ENCODE measurements around the gene SPATA31C1.
"Not testable (repeated sequence)": the region's sequence is repeated elsewhere in the genome, so short reads cannot be mapped to it uniquely, and the experiment has no call there.

Gene SPATA31C1

DNA sequence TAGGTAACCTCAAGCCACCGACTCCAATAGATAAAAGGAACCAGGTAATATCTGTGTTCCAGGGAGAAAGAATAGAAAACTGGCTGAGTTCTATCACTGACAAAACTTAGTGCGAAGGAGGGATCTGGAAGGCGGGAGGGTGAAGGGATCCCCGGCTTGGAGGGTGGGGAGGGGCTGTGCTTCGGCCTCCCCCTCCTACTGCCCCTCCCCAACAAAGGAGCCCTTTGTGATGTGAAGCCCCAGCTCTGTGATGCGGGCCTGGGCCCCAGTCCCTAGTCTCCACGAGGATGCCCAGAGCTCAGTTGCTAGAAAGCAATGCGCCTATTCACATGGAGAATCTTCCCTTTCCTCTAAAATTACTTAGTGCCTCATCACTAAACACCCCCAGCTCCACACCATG, at the start of gene SPATA31C1:
TSS of gene SPATA31C1 (plus strand) at position 301 of the 400 bp plus-strand sequence.
- not testable (repeated sequence) for DNase-seq (ENCODE audit: low read depth, low spot score)

DNA sequence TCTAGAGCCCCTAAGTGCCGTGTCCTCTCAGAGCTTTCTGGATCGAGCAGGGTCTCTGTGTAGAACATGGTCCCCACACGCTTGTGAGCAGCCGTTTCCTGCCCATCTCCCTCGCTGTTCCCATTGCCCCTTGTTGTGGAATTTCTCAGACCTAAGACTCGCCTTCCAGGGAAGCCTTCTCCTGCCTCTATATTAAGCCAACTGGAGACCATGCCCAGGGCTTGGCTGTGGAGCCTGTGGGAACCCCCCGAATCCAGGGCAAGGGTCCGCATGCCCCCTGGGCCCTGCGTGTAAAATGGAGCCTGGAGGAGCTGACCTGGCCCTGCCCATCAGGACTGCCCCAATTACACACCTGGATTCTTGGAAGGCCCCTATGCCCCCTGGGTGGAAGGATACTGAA, 49.6 kb upstream of the SPATA31C1 start:
- DNase-seq (ENCODE audit: low read depth, low spot score): no peak

DNA sequence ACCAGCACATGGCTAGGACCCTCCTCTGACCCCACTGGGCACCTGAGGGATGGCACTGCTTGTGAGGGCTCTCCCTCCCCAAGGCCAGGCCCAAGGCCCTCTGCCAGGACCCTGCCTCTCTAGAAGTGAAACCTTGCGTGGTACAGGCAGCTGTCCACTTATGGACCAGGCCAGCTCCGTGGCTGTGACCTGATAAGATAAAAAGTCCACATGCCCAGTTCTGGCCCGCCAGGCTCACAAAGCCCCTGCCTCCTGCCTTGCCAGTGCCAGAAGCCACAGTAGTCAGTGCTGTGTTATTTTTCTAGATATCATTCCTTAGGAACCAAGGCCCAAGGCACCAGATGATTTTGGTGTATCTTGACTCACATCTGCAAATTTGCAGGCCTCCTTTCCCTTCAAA, 49.1 kb upstream of the SPATA31C1 start:
- no peak for DNase-seq (ENCODE audit: low read depth, low spot score)

DNA sequence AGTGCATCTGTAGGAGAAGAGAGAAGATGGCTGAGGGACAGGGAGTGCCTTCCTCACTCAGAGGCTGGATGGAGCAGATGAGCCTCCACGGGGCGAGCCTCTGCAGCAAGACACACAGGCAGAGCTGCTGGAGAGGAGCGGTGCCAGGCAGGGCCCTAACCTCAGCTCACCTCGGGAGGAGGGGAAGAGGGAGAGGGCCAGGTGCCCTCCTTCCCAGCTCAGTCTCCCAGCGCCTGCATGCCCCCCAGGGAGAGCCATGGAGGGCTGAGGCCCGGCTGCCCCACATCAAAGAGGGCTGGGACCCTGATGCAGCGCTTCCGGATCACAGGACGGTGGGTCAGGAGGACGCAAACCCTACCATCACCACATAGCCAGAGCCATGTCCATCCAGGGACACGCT, 48.7 kb upstream of the SPATA31C1 start:
- no peak for DNase-seq (ENCODE audit: low read depth, low spot score)

DNA sequence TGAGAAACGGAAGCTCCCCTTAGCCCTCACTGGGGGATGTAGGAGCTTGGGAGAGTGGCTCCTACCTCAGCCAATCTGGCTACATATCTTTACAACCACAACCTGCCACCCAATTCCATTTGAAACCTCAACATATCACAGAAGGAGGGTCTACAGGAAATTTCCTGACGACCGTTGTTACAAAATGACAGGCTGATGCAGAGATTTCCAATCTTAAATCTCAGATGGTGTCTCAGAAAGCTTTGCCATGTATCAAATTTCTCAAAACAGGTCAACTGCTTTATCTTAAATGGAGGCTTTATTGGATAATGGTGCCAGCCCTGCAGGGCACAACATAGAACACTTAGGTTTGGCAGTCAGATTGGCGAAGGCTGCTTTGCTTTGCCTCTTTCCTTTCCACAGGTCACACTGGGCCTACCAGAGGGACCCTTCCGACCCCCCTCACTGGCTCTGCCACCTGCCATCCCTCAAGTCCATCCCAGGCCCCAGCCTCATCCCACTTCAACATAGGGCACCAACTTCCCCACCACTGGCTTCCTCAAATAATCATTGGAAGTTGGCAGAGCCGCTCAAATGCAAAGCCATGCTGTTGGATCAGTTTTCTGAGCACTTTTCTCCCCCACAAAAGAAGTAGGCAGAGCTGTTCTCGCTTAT, 46.2 kb upstream of the SPATA31C1 start:
- no peak for DNase-seq (ENCODE audit: low read depth, low spot score)

DNA sequence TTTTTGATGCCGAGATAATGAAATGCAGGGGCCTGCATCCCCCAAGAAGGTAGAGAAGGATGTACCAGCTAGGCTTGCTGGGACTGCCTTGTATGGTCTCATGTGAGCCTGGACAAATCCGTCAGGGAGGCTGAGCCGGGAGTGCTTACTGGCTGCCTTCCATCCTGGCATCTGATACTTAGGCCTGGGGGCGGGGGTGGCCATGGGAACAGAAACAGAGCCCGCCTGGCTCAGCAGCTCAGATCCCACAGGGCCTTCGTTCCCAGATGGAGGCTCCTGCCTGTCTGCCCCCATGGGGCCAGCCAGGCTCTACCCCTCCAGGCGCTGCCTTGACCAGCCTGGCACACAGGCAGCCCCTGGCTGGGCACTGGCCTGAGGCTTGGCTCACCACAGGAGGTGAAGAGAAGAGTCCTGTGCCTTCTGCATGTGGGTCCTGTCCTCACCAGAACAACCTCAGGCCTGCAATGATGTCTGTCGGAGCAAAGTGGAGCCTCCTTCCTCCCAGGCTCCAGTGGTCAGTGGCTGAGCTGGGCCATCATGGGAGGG, 45.6 kb upstream of the SPATA31C1 start:
- peak; percentile 63 for DNase-seq (ENCODE audit: low read depth, low spot score)

DNA sequence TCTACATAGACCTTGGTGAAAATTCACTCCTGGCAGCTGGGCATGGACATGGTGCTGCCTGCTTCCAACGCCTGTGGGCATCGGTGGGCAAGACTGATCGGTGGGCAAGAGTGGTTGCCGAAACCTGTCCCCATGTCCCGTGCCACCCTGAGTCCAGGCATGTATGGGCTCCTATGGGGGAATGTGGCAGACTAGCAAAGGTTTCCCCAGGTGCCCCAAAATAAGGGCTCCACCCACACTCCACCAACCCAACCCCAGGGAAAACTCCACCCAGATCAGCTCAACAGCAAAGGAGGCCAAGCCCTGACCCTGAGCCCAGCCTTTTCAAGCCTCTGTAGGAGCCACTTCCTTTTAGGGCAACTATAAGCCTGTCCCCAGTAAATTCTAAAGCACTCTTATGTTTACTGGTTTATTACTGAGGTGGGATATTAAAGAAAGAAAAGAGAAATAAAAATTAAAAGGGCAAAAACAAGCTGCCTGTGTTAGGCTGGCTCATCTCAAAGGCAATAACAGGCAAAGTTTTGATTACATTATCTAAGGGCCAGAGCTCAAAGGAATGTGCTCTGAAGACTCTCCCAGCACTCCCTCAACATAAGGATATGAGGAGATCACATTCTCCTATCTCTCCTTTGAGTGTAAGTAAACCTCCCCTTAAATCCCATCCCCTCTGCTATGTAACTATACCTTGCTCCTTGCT, 44.0 kb upstream of the SPATA31C1 start:
- DNase-seq (ENCODE audit: low read depth, low spot score): no peak

DNA sequence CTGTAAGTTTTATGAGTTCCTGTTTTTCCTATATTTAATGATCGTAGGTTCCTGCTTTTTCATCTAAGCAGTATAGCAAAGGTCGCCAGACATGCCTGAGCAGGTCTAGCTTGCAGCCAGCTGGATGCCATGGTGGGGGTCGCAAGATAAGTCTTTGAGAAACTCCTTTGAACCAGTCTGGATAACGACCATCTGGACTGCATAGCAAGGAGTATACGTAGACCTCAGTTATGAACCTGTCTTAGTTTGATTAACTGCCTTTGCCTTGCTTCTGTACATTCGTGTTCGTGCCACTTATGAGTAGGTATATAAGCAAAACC, 43.5 kb upstream of the SPATA31C1 start:
- DNase-seq (ENCODE audit: low read depth, low spot score): no peak

DNA sequence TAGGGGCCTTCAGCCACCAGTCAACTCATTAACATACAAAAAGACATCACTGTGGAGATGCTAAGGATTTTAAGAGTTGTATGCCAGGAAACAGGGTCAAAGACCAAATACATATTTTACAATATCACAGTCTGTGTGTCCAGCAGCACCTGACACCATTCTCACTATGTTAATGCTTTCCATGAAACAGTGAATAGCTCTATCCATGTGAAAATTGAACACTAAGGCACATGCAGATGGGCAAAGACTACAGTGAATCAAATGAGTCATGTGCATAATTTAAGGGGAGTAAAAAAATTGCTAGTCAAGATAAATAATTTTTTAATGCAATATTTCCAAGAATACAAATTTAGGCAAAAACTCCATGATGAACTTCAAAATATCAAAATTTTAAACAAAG, 42.7 kb upstream of the SPATA31C1 start:
- DNase-seq (ENCODE audit: low read depth, low spot score): no peak

DNA sequence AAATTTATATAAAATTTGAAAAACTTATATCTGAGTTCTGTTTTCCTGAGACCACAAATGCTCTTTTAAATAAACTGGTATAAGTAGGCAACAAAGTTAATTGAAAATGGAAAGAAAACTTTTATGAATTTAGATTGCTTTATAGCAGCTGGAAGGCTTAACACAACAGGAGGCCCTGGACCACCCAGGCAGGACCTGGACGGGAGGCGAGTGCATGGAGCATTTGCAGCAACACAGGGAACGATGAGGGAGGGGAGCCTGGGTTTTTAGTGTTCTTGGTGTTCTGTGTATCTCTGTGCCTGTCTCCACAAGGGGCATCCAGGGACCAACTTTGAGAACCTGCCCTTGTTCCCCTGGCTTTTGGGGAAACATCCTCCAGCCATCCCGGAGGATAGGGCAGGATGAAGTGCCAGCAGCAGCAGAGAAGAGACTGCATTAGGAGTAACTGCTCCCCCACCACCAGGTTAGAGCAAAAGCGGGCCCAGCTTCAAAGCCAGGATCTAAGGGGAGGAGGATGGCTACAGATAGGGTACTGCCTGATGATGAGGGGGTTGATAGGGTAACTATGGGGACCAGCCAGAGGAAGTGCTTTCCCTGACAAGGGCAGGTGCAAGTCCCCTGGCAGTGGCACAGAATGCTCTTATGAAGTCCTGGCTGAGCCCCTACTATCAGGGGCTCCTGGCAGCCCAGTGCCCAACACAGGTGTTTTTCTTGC, 41.8 kb upstream of the SPATA31C1 start:
- DNase-seq (ENCODE audit: low read depth, low spot score): no peak

DNA sequence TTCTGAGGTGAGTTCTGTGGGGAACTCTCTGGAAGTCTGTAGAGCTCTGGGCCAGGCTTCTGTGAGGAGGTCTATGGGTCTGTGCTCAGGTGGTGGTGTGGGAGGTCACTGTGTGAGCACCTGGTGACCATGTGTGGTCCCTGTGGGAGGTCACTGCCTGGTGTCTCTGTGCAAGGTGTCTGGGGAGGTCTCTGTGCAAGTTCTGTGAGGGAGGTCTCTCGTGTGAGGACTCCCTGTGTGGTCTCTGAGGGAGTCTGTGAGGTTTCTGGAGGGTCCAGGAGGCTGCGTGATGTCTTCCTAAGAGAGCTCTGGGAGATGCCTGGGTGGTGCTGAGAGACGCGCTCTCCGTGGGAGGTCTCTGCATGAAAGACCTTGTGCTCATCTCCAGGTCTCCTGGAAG, 41.1 kb upstream of the SPATA31C1 start:
- no peak for DNase-seq (ENCODE audit: low read depth, low spot score)

DNA sequence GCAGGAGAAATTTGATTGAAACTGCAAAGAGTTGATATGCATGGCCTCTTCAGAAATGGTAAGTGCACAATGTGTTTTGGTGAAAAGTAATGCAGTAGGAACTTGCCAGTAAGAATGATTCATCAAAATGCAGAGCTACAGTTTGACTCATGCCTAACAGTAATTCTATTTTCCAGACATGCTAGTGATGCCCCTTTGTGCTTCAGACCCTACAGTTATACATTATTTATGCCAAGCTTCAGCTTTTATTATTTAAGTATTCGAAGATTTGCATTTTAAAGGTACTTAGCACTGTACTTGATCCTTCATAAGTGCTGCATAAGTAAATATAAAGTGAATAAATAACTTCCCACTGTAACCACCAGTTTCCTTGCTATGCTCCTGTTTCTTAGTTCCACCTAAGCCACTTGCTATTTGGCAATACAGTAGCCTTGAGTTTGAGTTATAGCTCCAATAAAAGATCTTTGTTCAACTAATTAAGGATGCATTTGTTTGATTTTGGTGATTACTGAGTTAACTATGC, 38.7 kb upstream of the SPATA31C1 start:
- no peak for DNase-seq (ENCODE audit: low read depth, low spot score)

DNA sequence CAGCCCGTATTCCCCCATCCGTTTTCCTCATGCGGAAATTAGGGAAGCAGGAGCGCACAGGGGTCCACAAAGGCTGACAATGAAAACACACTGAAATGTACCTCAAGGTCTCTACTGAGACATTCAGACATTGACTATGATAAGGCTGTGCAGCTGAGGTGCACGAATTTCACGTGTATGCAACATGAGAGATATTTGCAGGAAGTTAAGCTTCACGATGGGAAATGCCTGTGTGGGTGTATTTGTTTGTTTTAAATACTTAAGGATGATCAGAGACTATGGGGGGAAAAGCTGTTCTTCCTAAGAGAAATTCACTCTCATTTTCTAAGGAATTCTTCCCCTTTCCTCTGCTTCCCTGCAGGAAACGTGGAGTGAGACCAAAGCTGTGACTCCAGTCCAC, 37.6 kb upstream of the SPATA31C1 start:
- DNase-seq (ENCODE audit: low read depth, low spot score): no peak

DNA sequence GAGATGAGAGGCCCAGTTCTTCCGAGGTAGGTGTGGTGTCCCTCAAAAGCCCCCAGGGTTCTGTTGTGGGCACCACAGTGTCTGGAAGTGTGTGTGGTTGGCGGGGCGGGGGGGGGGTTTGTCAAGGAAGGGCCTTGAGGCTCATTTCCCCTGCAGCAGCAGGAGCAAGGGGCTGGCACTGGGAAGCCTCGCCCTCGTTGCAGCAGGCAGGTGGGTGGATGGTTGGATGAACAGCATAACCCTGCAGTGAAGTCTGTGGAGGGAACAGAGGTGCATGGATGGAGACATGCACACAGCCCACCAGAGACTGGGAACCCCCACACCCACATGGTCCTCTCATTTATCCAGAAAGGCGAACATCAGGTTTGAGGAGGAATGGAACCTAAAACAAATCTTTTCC, 37.1 kb upstream of the SPATA31C1 start:
- no peak for DNase-seq (ENCODE audit: low read depth, low spot score)

DNA sequence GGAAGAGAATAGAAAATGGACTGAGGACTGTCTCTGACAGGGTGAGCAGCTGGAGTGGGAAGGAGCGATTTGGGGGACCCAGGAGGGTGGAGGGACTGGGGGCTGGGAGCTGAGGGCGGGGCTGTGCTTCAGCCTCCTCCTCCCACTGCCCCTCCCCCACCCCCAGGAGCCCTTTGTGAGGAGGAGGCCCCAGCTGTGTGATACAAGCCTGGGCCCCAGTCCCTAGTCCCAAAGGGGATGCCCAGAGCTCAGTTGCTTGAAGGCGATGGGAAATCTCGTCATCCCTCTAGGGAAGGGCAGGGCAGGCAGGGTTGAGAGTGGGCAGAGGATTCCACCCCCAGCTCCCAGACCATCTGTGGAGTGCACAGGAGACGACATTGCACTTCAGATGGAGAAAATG, 35.1 kb upstream of the SPATA31C1 start, which contains the start of gene SPATA31E1:
TSS of gene SPATA31E1 (plus strand) at position 251 of the 400 bp plus-strand sequence. CDS start at position 266, 15 bp downstream.
- DNase-seq (ENCODE audit: low read depth, low spot score): no peak

DNA sequence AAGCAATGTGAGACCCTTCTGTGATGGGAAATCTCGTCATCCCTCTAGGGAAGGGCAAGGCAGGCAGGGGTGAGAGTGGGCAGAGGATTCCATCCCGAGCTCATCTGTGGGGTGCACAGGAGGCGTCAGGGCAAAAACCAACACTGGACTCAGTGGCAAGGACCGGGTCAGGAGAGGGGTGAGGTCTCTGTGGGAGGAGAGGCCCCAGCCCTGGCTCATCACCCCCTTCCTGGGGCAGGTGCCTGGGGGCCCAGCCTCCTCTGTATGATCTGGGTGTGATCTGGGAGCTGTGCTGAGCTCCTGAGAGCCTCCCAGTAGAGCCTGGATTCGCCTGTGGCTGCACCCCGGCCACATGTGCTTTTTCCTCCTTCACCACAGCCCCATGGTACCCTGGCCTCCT, 34.5 kb upstream of the SPATA31C1 start:
- DNase-seq (ENCODE audit: low read depth, low spot score): no peak

DNA sequence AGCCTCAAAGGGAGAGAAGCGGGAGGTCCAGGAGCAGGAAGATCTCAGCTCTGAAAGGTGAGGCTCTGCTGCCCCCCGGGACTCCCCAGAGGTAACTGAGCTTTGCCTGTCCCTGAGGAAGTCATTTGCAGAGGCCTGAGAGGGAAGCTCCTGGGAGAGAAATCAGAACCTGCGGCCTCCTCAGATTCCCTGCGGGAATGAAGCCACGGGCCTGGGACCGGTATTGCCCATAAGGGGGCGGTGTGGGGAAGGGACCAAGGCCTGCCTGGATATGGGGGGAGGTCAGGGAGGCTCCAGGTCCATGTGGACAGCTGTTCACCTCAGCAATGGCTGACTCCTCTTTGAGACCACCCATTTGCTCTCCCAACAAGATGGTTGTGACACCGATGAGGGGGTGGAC, 33.8 kb upstream of the SPATA31C1 start:
- no peak for DNase-seq (ENCODE audit: low read depth, low spot score)

DNA sequence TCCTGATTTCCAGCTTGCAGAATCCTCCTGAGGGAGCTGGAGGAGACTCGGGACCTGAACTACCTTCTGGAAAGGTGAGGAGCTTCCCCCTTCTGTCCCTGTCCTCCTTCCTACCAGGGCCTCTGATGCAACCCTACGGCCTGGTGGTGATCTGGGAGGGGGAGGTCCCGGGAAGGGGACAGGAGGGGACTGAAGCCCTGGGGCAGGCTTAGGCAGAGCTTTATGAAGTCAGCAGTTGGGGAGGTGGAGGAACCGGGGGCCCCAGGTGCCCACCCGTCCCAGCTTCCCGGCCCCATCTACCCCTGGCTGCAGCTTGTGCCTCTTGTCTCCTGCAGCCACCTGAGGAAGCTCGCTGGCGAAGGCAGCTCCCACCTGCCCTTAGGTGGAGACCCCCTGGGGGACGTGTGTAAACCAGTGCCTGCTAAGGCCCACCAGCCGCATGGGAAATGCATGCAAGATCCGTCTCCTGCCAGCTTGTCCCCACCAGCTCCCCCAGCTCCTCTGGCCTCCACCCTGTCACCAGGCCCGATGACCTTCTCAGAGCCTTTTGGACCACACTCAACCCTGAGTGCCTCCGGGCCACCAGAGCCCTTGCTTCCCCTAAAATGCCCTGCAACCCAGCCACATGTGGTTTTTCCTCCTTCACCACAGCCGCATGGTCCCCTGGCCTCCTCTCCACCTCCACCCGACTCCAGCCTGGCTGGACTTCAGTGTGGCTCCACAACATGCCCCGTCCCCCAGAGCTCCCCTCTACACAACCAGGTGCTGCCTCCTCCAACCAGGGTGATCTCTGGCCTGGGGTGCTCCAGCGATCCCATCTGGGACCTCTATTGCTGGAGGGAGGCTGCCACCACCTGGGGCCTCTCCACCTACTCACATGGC, 32.9 kb upstream of the SPATA31C1 start:
- DNase-seq (ENCODE audit: low read depth, low spot score): no peak

DNA sequence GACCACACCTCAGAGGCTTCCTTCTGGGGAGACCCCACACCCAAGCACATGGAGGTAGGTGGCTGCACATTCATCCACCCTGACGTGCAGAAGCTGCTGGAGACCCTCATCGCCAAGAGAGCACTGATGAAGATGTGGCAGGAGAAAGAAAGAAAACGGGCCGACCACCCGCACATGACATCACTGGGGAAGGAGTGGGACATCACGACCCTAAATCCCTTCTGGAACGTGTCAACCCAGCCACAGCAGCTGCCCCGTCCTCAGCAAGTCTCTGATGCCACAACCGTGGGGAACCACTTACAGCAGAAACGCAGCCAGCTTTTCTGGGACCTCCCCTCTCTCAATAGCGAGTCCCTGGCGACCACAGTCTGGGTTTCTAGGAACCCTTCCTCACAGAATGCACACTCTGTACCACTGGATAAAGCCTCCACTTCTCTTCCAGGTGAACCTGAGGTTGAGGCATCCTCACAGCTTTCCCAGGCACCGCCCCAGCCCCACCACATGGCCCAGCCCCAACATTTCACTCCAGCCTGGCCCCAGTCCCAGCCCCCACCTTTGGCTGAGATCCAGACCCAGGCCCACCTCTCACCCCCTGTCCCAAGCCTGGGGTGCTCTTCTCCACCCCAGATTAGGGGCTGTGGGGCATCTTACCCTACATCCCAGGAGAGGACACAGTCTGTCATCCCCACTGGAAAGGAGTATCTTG, 32.1 kb upstream of the SPATA31C1 start:
- no peak for DNase-seq (ENCODE audit: low read depth, low spot score)

DNA sequence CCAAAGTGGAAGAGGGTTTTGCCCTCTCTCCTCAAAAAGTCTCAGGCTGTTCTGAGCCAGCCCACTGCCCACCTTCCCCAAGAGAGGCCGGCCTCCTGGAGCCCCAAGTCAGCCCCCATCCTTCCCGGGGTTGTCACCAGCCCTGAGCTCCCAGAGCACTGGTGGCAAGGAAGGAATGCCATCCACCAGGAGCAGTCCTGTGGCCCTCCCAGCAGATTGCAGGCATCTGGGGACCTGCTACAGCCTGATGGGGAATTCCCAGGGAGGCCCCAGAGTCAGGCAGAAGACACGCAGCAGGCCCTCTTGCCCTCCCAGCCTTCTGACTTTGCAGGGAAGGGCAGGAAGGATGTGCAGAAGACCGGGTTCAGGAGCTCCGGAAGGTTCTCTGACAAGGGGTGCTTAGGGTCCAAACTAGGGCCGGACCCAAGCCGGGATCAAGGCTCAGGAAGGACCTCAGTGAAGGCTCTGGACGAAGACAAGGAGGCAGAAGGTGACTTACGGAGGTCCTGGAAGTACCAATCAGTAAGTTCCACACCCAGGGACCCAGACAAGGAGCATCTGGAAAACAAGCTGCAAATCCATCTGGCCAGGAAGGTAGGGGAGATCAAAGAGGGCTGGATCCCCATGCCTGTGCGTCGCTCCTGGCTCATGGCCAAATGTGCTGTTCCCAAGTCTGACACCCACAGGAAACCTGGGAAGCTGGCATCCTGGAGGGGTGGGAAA, 31.4 kb upstream of the SPATA31C1 start:
- DNase-seq (ENCODE audit: low read depth, low spot score): no peak
